IMR-90 (cell line): Measurements from ENCODE around the gene SRMS. TPM values are rescaled to one million over a fixed set of nuclear protein-coding genes. Genes with fewer than 3 reads are reported as not detected.

Source experiments
- ATAC-seq: fragments of 200-7000 bp; cut with Tn5 transposase; 2 replicates; pipeline ENCODE4 v1.9.1; 2020; ENCODE audit warnings: low read depth, mild to moderate bottlenecking, moderate library complexity
- BruUV-seq: library from RNA; stranded (reverse); fragments of 400-500 nt; replicated peaks from 2 replicates; lab custom pipeline; 2021; lab: Mats Ljungman, UMichigan
- CTCF ChIA-PET: fragments of 300-600 bp; formaldehyde crosslinking; extraction: SDS; loops from one replicate; lab custom pipeline; 2021; ENCODE audit warnings: antibody characterized with exemption; lab: Yijun Ruan, JAX
- POLR2A ChIA-PET: fragments of 300-600 bp; sonication (Branson Sonifier 250); formaldehyde crosslinking; loops from one replicate; lab custom pipeline; 2022; ENCODE audit warnings: antibody characterized with exemption; ENCODE audit not compliant: unreplicated experiment; lab: Charles Lee
- DNase-seq: peaks from one replicate; pipeline ENCODE4 v3.0.0; 2013
- H2AFZ ChIP-seq: replicated peaks from 2 replicates; pipeline ENCODE3; 2013; ENCODE audit warnings: low read length, mild to moderate bottlenecking; ENCODE audit not compliant: poor library complexity
- H2AK5ac ChIP-seq: 2 replicates; pipeline ENCODE4 v1.6.1; 2013; ENCODE audit warnings: low read depth, low read length, inconsistent platforms
- H2AK9ac ChIP-seq: replicated peaks from 2 replicates; pipeline ENCODE3; 2013; ENCODE audit warnings: mild to moderate bottlenecking, low read depth, low read length, moderate library complexity; ENCODE audit not compliant: poor library complexity
- H2BK120ac ChIP-seq: 2 replicates; pipeline ENCODE4 v1.6.1; 2013; ENCODE audit warnings: low read depth, low read length, inconsistent platforms
- H2BK15ac ChIP-seq: 3 replicates; pipeline ENCODE4 v1.6.1; 2013; ENCODE audit warnings: low read depth, low read length, inconsistent platforms
- H2BK20ac ChIP-seq: 2 replicates; pipeline ENCODE4 v1.6.1; 2013; ENCODE audit warnings: low read depth, mild to moderate bottlenecking, inconsistent platforms, low read length, moderate library complexity
- H2BK5ac ChIP-seq: 2 replicates; pipeline ENCODE4 v1.6.1; 2013; ENCODE audit warnings: mild to moderate bottlenecking, low read depth, low read length, inconsistent platforms; ENCODE audit not compliant: poor library complexity, severe bottlenecking
- H3K14ac ChIP-seq: replicated peaks from 2 replicates; pipeline ENCODE4 v1.6.1; 2013; ENCODE audit warnings: low read depth, low read length, inconsistent platforms
- H3K18ac ChIP-seq: 2 replicates; pipeline ENCODE4 v1.6.1; 2013; ENCODE audit warnings: low read depth, low read length, control low read depth
- H3K23ac ChIP-seq: 2 replicates; pipeline ENCODE4 v1.6.1; 2013; ENCODE audit warnings: low read depth, low read length, inconsistent platforms
- H3K27ac ChIP-seq: 2 replicates; pipeline ENCODE4 v1.5.1; 2013; ENCODE audit warnings: mild to moderate bottlenecking, control low read depth, low read length; ENCODE audit not compliant: insufficient read depth
- H3K27me3 ChIP-seq: 2 replicates; pipeline ENCODE4 v1.6.1; 2013; ENCODE audit warnings: low read length; ENCODE audit not compliant: control insufficient read depth, insufficient read depth
- H3K36me3 ChIP-seq: 2 replicates; pipeline ENCODE4 v1.6.1; 2013; ENCODE audit warnings: low read length, mixed read lengths; ENCODE audit not compliant: control insufficient read depth, insufficient read depth
- H3K4ac ChIP-seq: 2 replicates; pipeline ENCODE4 v1.6.1; 2013; ENCODE audit warnings: low read depth, low read length, inconsistent platforms
- H3K4me1 ChIP-seq: 2 replicates; pipeline ENCODE4 v1.6.1; 2013; ENCODE audit warnings: low read length, mixed read lengths; ENCODE audit not compliant: control insufficient read depth, insufficient read depth
- H3K4me2 ChIP-seq: 2 replicates; pipeline ENCODE4 v1.6.1; 2013; ENCODE audit warnings: low read depth, mild to moderate bottlenecking, control low read depth, low read length, moderate library complexity
- H3K4me3 ChIP-seq: 2 replicates; pipeline ENCODE4 v1.5.1; 2013; ENCODE audit warnings: low read depth, mild to moderate bottlenecking, control low read depth, low read length, moderate library complexity; ENCODE audit not compliant: insufficient read depth
- H3K56ac ChIP-seq: 2 replicates; pipeline ENCODE4 v1.6.1; 2013; ENCODE audit warnings: low read length, inconsistent platforms; ENCODE audit not compliant: insufficient read depth; ENCODE audit errors: extremely low read depth
- H3K79me1 ChIP-seq, 2 experiments: 2 replicates each; pipeline ENCODE4 v1.6.1; 2013; ENCODE audit warnings: low read length in 2 of 2, inconsistent platforms in 1 of 2, low read depth in 1 of 2
- H3K9ac ChIP-seq: 2 replicates; pipeline ENCODE4 v1.6.1; 2013; ENCODE audit warnings: low read depth, low read length, control low read depth
- H3K9me1 ChIP-seq: 2 replicates; pipeline ENCODE4 v1.6.1; 2013; ENCODE audit warnings: low read length, inconsistent platforms; ENCODE audit not compliant: insufficient read depth
- H3K9me3 ChIP-seq: 2 replicates; pipeline ENCODE4 v1.6.1; 2013; ENCODE audit warnings: low read length; ENCODE audit not compliant: control insufficient read depth, insufficient read depth
- H4K20me1 ChIP-seq: 2 replicates; pipeline ENCODE4 v1.6.1; 2013; ENCODE audit warnings: low read length, inconsistent platforms; ENCODE audit not compliant: insufficient read depth
- H4K5ac ChIP-seq: 2 replicates; pipeline ENCODE4 v1.6.1; 2013; ENCODE audit warnings: mild to moderate bottlenecking, low read depth, low read length, control low read depth
- H4K8ac ChIP-seq, 2 experiments: 2 replicates each; pipeline ENCODE4 v1.6.1; 2013; ENCODE audit warnings: low read depth in 2 of 2, low read length in 2 of 2, control low read depth in 1 of 2, inconsistent platforms in 1 of 2
- H4K91ac ChIP-seq: 2 replicates; pipeline ENCODE4 v1.6.1; 2013; ENCODE audit warnings: low read depth, low read length, inconsistent platforms; ENCODE audit not compliant: insufficient read depth
- BHLHE40 ChIP-seq: fragments of 150-350 bp; IDR thresholded peaks from 2 replicates; pipeline ENCODE4 v1.6.1; 2016; ENCODE audit warnings: mild to moderate bottlenecking, low read depth, low read length
- CEBPB ChIP-seq: IDR thresholded peaks from 2 replicates; pipeline ENCODE4 v1.6.1; 2012; ENCODE audit warnings: low read depth, low read length, improper control_type of control experiment
- MAFK ChIP-seq: IDR thresholded peaks from 2 replicates; pipeline ENCODE4 v1.6.1; 2012; ENCODE audit warnings: low read depth, low read length, improper control_type of control experiment
- NFE2L2 ChIP-seq: fragments of 150-350 bp; IDR thresholded peaks from 2 replicates; pipeline ENCODE4 v1.6.1; 2016; ENCODE audit warnings: low read depth, mild to moderate bottlenecking, low read length
- POLR2A ChIP-seq: IDR thresholded peaks from 2 replicates; pipeline ENCODE4 v1.6.1; 2012; ENCODE audit warnings: mild to moderate bottlenecking, low read depth, low read length
- RAD21 ChIP-seq: IDR thresholded peaks from 2 replicates; pipeline ENCODE4 v1.6.1; 2012; ENCODE audit warnings: low read length, improper control_type of control experiment
- RCOR1 ChIP-seq: IDR thresholded peaks from 2 replicates; pipeline ENCODE4 v1.6.1; 2012; ENCODE audit warnings: mild to moderate bottlenecking, low read length, improper control_type of control experiment; ENCODE audit not compliant: insufficient replicate concordance
- RFX5 ChIP-seq: IDR thresholded peaks from 2 replicates; pipeline ENCODE4 v1.8.0; 2012; ENCODE audit warnings: low read depth, mild to moderate bottlenecking, low read length, moderate library complexity
- SMC3 ChIP-seq: fragments of 150-350 bp; IDR thresholded peaks from 2 replicates; pipeline ENCODE4 v1.6.1; 2016; ENCODE audit warnings: low read depth, mild to moderate bottlenecking, antibody characterized with exemption, low read length, moderate library complexity
- WGBS, 2 experiments: methylation state at CpG; one replicate each; pipeline versions ENCODE4 v1.1.5 to v1.1.7; 2013; ENCODE audit warnings: missing lambda C conversion rate in 2 of 2; ENCODE audit not compliant: insufficient read length in 1 of 2; ENCODE audit errors: extremely low coverage in 2 of 2; 5-methylcytosine and 5-hydroxymethylcytosine counted together
- dilution Hi-C: fragments of 300-500 bp; cut with HindIII; formaldehyde crosslinking; loops from one replicate; pipeline ENCODE4 v1.14.3; 2018; ENCODE audit warnings: low sequenced_read_pairs; ENCODE audit not compliant: unreplicated experiment
- in situ Hi-C: fragments of 300-500 bp; cut with MboI; formaldehyde crosslinking; loops from 3 replicates; pipeline ENCODE4 v1.14.3; 2019; ENCODE audit warnings: low sequenced_read_pairs, inconsistent platforms, mixed read lengths
- intact Hi-C: fragments of 100-400 bp; cut with micrococcal nuclease; formaldehyde crosslinking; loops from 2 replicates; pipeline ENCODE4 v1.10.0; 2022
- polyA plus RNA-seq, 3 experiments: library from polyadenylated mRNA; depleted of rRNA; stranded (reverse); fragments of >200 nt; gene quantifications; 2 replicates each; pipeline ENCODE4 v1.2.3, GENCODE V29; 2012; ENCODE audit warnings: low replicate concordance in 1 of 3
- total RNA-seq: library from RNA; depleted of rRNA; stranded (reverse); fragments of >200 nt; gene quantifications from 2 replicates; pipeline ENCODE4 v1.2.3, GENCODE V29; 2012
- TF ChIP-seq, protein P1 (sequence below): conservative IDR thresholded peaks from 2 replicates; pipeline ENCODE4 v1.5.1; 2012; ENCODE audit warnings: mild to moderate bottlenecking, low read depth, low read length, improper control_type of control experiment
- TF ChIP-seq, protein P2 (sequence below): fragments of 150-350 bp; IDR thresholded peaks from 2 replicates; pipeline ENCODE4 v1.6.1; 2016; ENCODE audit warnings: low read depth, mild to moderate bottlenecking, low read length, moderate library complexity, borderline replicate concordance
- TF ChIP-seq, protein P3 (sequence below): fragments of 150-350 bp; IDR thresholded peaks from 2 replicates; pipeline ENCODE4 v1.6.1; 2017; ENCODE audit warnings: mild to moderate bottlenecking, antibody characterized with exemption, low read length, low read depth

SRMS gene
- total and polyA plus RNA-seq, 2 of the 4 experiments (the other 2 are of a cell fraction): not detected

DNA sequence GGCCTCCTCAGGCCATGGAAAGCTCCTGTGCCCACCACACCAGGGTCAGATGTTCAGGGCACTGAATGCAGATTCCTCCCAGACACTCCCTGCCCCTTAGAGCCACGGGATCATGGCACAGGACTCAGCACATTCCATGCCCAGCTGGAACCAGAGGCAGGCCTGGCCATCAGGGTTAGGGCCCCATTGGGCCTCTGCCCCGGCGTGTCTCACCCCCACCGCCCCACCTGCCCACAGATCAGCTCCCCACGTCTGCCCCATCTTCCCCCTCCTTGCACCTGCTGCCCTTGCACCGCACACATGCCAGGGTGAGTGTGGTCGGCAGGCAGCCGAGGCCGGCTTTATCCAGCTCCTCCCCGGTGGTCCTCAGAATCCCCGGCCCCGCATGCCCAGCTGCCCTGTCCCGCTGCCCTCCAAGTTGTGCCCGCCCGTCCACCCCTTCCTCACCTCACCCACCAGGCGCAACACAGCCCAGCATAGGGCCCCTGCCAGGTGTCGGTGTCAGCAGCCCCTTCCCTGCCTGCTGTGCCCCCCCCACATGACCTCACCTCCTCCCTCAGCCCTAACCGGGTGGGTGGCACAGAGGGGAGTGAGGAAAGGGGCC is 2.2 kb upstream of the SRMS start:
- H3K4me3 ChIP-seq: no peak overlapping the region
- H2BK5ac ChIP-seq: no peak overlapping the region
- H3K4me2 ChIP-seq: no peak overlapping the region
- no peak overlapping the region for H3K14ac ChIP-seq
- BruUV-seq: no TSS peak
- 77% methylated on average over 5 of the region's 18 CpGs; no CpG with 5 or more reads in 1 of the 2 experiments for WGBS, 2 experiments
- peaks cover 5% of the 10 kb centered on the region; the same call in 1 of the 2 replicates for H3K4me1 ChIP-seq
- dilution Hi-C loops (no loop called here), intact Hi-C loops (no loop called here), in situ Hi-C loops (no loop called here)
- no peak overlapping the region for H3K4ac ChIP-seq
- H2AFZ ChIP-seq: no peak overlapping the region
- H2AK5ac ChIP-seq: no peak overlapping the region
- peaks cover 36% of the 10 kb centered on the region for H3K27me3 ChIP-seq
- no peak overlapping the region for H3K56ac ChIP-seq
- H3K9ac ChIP-seq: no peak overlapping the region
- ChIA-PET CTCF (no interaction called here), POLR2A (no interaction called here)
- no peaks in the 10 kb centered on the region for H3K36me3 ChIP-seq
- no peak for ATAC-seq
- no peak overlapping the region for H3K27ac ChIP-seq
- no peak overlapping the region for H3K23ac ChIP-seq
- no peak overlapping the region for H4K91ac ChIP-seq
- DNase-seq: no peak
- H2AK9ac ChIP-seq: peak overlapping the region; percentile 42
- H3K79me1 ChIP-seq: no peaks in the 10 kb centered on the region
- H4K5ac ChIP-seq: no peak overlapping the region
- no peak overlapping the region for H4K8ac ChIP-seq
- H2BK120ac ChIP-seq: no peak overlapping the region
- H2BK20ac ChIP-seq: no peak overlapping the region
- TF ChIP-seq RCOR1: no peak
- TF ChIP-seq, protein P1, sequence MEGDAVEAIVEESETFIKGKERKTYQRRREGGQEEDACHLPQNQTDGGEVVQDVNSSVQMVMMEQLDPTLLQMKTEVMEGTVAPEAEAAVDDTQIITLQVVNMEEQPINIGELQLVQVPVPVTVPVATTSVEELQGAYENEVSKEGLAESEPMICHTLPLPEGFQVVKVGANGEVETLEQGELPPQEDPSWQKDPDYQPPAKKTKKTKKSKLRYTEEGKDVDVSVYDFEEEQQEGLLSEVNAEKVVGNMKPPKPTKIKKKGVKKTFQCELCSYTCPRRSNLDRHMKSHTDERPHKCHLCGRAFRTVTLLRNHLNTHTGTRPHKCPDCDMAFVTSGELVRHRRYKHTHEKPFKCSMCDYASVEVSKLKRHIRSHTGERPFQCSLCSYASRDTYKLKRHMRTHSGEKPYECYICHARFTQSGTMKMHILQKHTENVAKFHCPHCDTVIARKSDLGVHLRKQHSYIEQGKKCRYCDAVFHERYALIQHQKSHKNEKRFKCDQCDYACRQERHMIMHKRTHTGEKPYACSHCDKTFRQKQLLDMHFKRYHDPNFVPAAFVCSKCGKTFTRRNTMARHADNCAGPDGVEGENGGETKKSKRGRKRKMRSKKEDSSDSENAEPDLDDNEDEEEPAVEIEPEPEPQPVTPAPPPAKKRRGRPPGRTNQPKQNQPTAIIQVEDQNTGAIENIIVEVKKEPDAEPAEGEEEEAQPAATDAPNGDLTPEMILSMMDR: no peak
- TF ChIP-seq BHLHE40: no peak
- TF ChIP-seq, protein P2, sequence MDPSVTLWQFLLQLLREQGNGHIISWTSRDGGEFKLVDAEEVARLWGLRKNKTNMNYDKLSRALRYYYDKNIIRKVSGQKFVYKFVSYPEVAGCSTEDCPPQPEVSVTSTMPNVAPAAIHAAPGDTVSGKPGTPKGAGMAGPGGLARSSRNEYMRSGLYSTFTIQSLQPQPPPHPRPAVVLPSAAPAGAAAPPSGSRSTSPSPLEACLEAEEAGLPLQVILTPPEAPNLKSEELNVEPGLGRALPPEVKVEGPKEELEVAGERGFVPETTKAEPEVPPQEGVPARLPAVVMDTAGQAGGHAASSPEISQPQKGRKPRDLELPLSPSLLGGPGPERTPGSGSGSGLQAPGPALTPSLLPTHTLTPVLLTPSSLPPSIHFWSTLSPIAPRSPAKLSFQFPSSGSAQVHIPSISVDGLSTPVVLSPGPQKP: no peak
- no peak for TF ChIP-seq MAFK
- TF ChIP-seq NFE2L2: no peak
- no peak for TF ChIP-seq CEBPB
- no peak for TF ChIP-seq RFX5
- no peak for TF ChIP-seq RAD21
- no peak for TF ChIP-seq POLR2A
- TF ChIP-seq SMC3: no peak
- TF ChIP-seq, protein P3, sequence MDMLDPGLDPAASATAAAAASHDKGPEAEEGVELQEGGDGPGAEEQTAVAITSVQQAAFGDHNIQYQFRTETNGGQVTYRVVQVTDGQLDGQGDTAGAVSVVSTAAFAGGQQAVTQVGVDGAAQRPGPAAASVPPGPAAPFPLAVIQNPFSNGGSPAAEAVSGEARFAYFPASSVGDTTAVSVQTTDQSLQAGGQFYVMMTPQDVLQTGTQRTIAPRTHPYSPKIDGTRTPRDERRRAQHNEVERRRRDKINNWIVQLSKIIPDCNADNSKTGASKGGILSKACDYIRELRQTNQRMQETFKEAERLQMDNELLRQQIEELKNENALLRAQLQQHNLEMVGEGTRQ: no peak
- no peaks in the 10 kb centered on the region; the same call in 1 of the 2 replicates for H4K20me1 ChIP-seq
- no peak overlapping the region for H3K18ac ChIP-seq
- no peak overlapping the region for H2BK15ac ChIP-seq
- no peaks in the 10 kb centered on the region for H3K9me3 ChIP-seq
- no peaks in the 10 kb centered on the region for H3K9me1 ChIP-seq
